GM12864 (cell line): Measurements from ENCODE around the gene MATN4.

ENCODE experiments used
- DNase-seq: peaks from one replicate; pipeline ENCODE4 v3.0.0-alpha.2; 2011; ENCODE audit warnings: low read depth
- H3K4me3 ChIP-seq: 2 replicates; pipeline ENCODE4 v1.5.1; 2011; ENCODE audit warnings: mild to moderate bottlenecking, low read depth, low read length, control low read depth
- TF ChIP-seq, protein P1 (sequence below): IDR thresholded peaks from 2 replicates; pipeline ENCODE4 v1.5.1; 2011; ENCODE audit warnings: low read depth, mild to moderate bottlenecking, moderate library complexity, low read length, control low read depth, inconsistent platforms; ENCODE audit errors: missing control alignments

The MATN4 gene

DNA sequence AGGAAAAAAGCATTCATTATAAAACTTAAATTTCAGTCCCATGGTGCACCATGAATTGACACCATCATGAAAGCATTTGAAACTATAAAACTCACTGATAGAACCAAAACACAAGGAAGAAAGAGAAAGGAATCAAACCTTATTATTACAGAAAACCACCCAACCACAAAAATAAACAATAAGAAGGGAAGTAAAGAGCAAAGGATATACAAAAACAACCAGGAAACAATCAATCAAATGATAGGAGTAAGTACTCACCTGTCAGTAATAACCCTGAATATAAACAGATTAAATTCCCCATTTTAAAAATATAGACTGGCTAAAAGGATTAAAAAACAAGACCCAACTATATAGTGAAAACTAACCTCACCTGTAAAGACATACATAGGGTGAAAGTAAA, 59.5 kb downstream of the MATN4 start:
- no peak overlapping the region for H3K4me3 ChIP-seq
- DNase-seq, result no peak
- TF ChIP-seq, protein P1, sequence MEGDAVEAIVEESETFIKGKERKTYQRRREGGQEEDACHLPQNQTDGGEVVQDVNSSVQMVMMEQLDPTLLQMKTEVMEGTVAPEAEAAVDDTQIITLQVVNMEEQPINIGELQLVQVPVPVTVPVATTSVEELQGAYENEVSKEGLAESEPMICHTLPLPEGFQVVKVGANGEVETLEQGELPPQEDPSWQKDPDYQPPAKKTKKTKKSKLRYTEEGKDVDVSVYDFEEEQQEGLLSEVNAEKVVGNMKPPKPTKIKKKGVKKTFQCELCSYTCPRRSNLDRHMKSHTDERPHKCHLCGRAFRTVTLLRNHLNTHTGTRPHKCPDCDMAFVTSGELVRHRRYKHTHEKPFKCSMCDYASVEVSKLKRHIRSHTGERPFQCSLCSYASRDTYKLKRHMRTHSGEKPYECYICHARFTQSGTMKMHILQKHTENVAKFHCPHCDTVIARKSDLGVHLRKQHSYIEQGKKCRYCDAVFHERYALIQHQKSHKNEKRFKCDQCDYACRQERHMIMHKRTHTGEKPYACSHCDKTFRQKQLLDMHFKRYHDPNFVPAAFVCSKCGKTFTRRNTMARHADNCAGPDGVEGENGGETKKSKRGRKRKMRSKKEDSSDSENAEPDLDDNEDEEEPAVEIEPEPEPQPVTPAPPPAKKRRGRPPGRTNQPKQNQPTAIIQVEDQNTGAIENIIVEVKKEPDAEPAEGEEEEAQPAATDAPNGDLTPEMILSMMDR, result no peak

DNA sequence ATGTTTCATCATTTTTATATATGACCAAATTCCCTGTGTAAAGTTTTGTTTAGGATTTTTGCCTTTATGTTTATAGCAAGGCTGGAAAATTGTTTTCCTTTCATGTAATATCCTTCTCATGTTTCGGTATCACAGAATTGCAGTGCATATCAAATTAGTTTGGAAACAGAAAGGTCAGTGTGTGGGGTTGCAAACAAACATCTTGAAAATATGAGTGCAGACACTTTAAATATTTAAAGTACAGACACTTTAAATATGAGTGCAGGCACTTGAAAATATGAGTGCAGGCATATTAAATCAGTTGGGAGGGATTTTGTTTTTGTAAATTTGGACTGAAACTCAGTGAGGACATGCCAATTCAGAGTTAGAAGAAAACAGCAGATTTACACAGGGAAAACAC, 60.2 kb downstream of the MATN4 start:
- no peak for DNase-seq
- H3K4me3 ChIP-seq, result no peak overlapping the region
- TF ChIP-seq, protein P1, result no peak

DNA sequence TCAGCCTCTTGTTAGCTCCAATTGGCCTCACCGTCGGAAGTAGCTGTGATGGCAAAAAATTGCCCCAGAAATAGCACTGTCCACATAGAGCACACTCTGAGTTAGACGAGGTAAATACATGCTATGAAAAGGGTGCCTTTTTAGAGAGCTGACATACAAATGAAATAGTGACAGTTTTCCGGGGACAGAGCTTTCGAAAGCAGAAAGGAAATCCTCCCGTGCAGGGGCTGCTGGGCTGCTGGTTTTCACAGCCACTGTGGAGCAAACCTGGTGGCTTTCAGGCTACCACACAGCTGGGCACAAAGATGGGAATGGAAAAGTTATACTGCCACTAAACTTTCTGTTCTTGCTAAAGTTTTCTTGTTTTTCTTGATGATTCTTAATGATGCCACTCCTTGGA, 62.0 kb downstream of the MATN4 start:
- DNase-seq, result no peak
- TF ChIP-seq, protein P1, result no peak
- no peak overlapping the region for H3K4me3 ChIP-seq
